ENCODE data around the gene ARHGEF11.
A peak's percentile ranks its signal among the peaks of the same experiment; 100 is the strongest.

ARHGEF11 gene

DNA sequence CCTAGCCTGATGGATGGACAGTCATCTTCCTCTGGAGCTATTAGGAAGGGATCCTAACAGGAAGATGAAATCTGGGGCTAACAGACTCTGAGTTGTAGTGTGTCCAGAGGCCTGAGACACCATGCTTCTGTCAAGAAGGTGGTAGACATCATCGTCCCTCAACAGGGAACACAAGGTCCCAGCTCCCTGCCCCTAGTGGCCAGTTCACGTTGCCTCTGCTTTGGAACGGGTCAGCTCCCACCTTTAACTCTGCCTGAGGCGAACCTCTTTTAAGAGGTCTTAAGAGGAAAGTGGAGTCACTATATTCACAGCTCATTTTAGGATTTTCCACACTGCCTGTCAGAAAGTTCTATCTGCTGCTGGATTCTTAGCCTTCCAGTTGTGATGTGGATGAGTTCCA is 96.8 kb downstream of the ARHGEF11 start:
- H3K4me3 ChIP-seq (ENCODE audit: low read depth, low read length), result no peak overlapping the region
- TF ChIP-seq, protein P1, sequence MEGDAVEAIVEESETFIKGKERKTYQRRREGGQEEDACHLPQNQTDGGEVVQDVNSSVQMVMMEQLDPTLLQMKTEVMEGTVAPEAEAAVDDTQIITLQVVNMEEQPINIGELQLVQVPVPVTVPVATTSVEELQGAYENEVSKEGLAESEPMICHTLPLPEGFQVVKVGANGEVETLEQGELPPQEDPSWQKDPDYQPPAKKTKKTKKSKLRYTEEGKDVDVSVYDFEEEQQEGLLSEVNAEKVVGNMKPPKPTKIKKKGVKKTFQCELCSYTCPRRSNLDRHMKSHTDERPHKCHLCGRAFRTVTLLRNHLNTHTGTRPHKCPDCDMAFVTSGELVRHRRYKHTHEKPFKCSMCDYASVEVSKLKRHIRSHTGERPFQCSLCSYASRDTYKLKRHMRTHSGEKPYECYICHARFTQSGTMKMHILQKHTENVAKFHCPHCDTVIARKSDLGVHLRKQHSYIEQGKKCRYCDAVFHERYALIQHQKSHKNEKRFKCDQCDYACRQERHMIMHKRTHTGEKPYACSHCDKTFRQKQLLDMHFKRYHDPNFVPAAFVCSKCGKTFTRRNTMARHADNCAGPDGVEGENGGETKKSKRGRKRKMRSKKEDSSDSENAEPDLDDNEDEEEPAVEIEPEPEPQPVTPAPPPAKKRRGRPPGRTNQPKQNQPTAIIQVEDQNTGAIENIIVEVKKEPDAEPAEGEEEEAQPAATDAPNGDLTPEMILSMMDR (IDR thresholded peaks at IDR 0.05; ENCODE audit: borderline replicate concordance, insufficient read depth, low read depth, low read length), result peak; percentile 40; the same call in 1 of the 2 replicates

GRCh38 chr1:156947818-156948525 is 97.6 kb downstream of the ARHGEF11 start:
- TF ChIP-seq, protein P1 (IDR thresholded peaks at IDR 0.05; ENCODE audit: borderline replicate concordance, insufficient read depth, low read depth, low read length), result no peak
- H3K4me3 ChIP-seq (ENCODE audit: low read depth, low read length), result no peak overlapping the region

DNA sequence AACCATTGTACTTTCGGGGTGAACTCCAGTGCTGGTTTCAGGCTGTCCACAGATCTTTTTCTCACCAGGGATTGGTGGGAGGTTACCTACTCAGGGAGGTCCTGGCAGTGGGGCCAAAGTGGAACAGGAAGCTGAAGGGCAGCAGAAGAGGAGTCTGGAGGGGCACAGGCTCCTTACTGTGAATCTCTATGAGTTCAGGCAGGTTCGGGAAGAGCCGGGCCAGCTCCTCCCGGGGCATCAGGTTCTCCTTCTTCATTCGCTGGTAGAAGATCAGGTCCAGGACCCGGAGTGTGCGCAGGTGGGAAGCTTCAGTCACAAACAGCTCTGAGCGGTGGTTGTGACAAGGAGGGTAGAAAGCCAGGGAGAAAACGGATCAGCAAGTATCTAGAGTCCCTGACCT is 98.4 kb downstream of the ARHGEF11 start:
- no peak overlapping the region for H3K4me3 ChIP-seq (ENCODE audit: low read depth, low read length)
- TF ChIP-seq, protein P1 (IDR thresholded peaks at IDR 0.05; ENCODE audit: borderline replicate concordance, insufficient read depth, low read depth, low read length), result no peak

DNA sequence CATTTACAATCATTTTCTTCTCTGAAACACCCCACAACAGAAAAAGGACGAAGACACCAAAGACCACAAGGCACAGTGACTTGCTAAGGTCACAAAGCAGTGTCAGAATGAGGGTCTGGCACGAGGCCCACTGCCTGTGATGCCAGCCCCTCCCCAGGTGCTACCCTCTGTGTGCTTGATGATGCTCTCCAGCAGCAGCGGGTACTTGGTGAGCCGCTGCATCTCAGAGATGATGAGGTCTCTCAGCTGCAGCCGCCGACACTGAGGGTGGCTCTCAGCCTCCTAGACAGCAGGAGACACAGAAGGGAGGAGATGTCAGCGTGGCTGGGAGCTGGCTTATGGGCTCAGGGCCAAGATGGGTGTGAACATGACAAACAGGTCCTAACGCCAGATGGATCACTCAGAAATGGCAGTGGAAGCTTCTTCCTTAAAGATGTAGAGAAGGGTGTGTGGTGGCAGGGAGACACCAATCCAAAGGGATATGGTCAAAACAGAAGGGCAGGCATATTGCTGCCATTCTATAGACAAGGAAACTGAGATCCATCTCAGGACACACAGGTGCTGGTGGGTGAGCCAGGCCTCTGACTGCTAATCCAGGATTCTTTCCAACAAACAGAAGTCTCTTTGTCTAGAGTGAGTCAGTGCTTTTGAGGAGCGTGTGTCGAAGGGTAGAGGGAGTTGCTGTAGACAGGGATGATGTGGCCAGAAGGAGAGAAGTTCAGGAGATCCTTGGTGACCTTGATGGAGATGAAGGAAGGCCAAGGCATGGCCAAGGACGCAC is 99.5 kb downstream of the ARHGEF11 start:
- no peak overlapping the region for H3K4me3 ChIP-seq (ENCODE audit: low read depth, low read length)
- TF ChIP-seq, protein P1 (IDR thresholded peaks at IDR 0.05; ENCODE audit: borderline replicate concordance, insufficient read depth, low read depth, low read length), result no peak

- TF ChIP-seq, protein P1 (IDR thresholded peaks at IDR 0.05; ENCODE audit: borderline replicate concordance, insufficient read depth, low read depth, low read length), result no peak
- no peak overlapping the region for H3K4me3 ChIP-seq (ENCODE audit: low read depth, low read length)
Measured at GRCh38 chr1:156944848-156945247, 100.7 kb downstream of the ARHGEF11 start.

- TF ChIP-seq, protein P1 (IDR thresholded peaks at IDR 0.05; ENCODE audit: borderline replicate concordance, insufficient read depth, low read depth, low read length), result no peak
- H3K4me3 ChIP-seq (ENCODE audit: low read depth, low read length), result no peak overlapping the region
Measured at GRCh38 chr1:156944268-156944667, 101.3 kb downstream of the ARHGEF11 start.

All from GM12875 (cell line).